Activated CD4-positive, CD25-positive, alpha-beta regulatory T cell treated with anti-CD3 and anti-CD28 coated beads, Interleukin-2, amount 50 U/mL, for 72 hours (primary cell): Measurements from ENCODE around the gene ENPP6.
"Not testable (repeated sequence)": the region's sequence is repeated elsewhere in the genome, so short reads cannot be mapped to it uniquely, and the experiment has no call there.

Experiments
- DNase-seq: peaks from one replicate; pipeline ENCODE4 v3.0.0; 2021

ENPP6 gene

DNA sequence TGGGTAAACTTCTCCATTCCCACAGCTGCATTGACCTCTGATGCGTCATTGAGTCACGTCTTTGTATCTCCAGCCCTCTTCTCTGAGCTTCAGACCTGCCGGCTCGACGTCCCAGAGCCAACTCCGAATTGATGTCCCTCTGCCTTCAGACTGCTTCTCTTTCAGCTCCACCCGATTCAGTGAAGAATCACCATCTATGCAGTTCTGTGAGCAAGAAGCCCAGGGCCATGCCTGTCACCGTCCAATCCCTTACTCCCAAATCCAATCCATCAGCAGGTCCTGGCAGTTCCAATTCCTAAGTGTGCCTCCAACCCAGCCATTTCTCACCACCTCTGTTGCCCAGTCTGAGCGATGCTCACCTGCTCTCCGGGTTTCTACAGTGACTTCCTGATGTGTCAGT lies 70.7 kb downstream of the ENPP6 start:
- no peak for DNase-seq

DNA sequence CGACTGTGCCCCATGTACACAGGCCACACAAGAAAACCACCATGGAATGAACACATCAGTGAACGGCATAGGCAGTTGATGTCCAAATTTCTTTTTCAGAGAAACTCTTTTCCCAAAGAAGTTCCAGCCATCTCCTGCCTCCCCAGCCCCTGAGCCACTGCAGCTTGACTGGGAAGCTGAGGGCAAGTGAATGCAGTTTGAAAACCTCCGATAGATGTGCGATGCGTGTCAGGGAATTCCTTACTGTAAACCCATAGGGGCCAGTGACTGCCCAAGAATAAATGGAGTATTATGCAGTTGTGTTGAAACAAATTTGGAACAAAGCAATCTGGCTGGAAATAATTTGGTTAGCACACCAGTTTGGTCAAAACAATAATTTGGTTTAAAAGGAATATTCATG lies 72.1 kb downstream of the ENPP6 start:
- no peak for DNase-seq

DNA sequence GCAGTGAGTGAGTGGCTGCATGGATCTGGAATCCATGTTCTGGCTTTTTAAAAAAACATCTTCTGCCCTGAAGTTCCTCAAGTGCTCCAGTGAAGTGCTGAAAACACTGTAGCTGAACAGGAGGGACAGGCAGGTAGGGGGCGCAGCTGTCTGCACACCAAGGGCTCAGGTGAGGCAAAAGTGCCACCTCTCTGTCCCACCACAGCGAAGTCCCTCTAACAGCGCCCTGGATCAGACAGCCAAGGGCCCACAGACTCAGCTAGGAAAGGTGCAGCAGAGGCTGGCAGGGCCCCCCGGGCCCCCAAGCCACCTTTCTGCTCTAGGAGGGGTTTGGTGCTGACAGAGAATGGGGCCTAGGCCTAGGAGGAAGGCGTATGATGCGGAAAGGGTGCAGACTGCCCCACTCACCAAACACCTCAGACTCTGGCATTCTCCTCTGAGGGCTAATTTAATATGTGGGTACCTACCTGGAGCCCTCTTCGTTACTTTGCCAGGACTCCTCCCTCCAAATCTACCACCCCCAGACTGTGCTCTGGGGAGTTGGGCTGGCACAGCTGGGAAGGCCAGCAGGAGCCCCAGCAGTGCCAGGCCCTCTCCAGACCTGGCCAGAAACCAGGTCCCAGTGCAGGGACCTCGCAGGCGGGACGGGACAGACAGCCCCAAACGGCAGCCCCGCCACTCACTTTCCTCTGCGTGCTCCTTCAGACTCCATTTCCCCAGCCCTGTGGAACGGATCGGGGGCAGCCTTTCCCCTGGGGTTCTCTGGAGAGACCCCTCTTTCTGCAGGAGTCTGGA lies 73.7 kb downstream of the ENPP6 start:
- no peak for DNase-seq

DNA sequence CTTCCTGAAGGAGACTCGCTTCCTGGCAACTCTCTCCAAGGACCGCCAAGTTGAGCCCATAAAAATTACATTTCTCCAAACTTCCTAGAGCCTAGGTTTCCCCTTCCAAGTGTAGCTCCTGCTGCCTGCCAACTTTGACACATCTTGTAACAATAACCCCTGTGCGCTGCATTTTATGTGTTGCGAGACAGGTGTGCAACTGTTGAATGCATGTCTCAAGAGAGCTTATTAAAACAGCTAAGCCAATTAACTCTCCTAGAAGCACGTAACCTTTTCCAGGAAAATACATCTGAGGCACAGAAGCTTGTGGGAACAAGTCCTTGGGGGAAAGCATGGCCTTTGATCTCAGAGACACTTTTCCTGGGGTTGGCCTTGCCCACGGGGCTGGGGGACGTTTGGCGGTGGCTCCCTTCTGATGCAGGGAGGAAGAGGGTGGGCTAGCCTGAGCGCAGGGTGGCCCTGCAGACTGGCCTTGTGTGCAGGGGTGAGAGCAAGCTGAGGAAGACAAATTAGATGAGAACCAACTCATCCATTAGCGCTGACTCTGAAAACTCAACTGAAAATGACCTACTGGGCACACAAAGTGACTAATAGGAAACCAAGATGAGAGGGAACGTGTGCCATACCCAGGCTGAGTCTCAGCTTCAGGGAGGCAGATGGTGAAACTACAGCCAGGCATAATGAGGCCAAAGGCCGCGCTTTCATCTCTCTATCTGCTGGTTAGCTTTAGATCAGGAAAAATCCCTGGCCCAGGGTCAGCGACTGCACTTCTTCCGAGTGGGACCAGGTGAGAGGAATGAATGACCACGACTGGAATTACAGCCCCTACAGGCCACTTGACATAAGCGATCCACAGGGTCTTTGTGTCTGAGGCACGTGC lies 75.3 kb downstream of the ENPP6 start:
- no peak for DNase-seq

DNA sequence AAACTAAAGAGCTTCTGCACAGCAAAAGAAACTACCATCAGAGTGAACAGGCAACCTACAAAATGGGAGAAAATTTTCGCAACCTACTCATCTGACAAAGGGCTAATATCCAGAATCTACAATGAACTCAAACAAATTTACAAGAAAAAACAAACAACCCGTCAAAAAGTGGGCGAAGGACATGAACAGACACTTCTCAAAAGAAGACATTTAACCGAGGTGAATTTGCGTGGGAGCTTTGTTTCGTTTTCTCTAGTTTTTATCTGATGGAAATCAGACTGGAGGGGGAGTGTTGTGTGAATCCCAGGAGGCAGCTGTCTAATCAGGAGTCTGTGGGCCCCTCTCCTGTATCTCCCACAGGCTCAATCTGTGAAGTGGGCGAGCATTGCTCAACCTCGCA lies 76.8 kb downstream of the ENPP6 start:
- DNase-seq = not testable (repeated sequence)

DNA sequence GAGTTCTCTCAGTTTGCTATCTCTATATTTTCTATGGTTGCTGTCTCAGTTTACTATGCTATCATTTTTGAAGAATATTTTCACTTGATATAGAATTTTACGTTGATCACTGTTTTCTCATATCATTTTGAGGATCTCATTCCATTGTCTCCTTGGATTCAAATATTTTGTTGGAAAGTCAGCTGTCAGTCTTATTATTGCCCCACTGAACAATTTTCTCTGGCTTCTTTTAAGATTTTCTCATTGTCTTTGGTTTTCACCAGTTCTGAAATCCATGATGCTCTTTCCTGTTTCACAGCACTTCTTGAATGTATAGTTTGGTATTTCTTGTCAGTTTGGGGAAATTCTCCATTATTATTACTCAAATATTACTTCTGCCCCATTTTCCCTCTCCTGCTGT lies 81.1 kb downstream of the ENPP6 start:
- DNase-seq = no peak

DNA sequence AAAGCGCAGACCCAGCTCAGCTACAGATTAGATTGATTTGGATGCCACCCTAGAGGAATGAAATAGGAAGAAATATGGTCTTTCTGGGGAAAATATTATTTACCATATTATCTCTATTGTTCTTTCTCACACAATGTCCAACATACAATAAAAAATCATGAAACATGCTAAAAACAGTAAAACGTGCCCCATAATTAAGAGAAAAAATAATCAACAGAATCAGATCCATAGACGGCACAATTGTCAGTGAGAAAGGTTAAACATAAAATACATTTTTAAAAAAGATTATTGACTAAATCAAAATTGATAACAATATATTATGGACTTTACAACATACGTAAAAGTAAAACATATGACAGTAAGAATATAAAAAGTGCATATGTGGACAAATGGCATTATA lies 90.9 kb downstream of the ENPP6 start:
- no peak for DNase-seq

DNA sequence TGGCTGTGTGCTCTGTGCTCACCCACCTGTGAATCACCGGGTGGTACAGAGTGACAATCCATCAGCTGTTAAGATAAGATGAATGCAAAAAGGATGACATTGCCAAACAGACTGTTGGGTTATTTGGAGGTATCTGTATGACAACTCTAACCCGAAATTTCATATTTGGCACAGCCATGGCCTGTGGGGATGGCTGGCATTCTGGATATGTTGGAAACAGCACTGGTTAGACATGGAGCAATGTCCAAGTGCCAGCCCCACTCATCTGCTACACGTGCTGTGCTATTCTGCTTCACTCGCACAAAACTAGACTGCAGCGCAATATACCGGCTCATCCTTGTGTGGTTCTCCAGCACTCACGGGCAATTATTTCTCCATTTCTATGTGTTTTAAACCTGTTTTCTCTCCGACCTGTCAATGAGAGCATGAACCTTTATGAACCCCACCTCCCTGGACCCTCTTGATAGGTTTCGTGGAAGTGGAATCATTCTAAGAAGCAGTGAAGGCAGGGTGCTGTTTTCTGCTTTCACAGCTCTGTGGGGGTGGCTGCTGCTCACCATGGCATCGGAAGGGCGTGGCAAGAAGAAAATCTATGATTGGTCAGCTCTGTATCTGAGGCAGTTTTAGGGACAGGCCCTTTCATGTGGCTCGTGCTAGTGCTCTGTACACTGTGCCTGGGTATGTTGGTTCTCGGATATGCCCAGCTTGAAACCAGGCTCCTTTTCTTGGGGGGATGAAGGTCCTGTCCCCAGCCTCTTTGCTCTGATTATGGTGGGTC lies 94.9 kb downstream of the ENPP6 start:
- no peak for DNase-seq

DNA sequence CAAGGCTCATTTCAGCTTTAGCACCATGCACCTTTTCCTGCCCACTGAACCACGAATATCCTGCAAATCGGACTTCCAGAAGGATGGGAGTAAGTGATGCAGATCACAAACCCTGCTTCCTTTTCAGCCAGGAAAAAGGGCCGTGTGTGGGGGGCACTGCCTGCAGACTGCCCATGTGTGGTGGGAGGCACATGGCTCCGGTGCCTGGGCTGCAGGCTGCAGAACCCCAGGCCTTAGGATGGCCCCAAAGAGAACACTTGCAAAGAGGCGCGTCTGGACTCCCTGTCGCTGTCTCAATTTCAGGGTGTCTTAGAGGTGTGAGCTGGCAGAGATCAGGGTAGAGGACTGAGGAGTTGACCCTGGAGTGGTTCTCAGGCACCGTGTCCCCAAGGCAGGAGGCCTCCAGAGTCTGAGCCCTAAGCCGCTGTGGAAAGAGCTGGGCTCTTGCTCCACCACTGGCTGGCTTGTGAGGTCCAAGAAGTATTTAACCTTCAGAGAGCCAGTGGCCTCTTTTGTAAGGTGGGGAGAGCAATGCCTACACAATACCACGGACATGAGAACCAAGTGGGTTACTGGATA lies 97.0 kb downstream of the ENPP6 start:
- DNase-seq = no peak

DNA sequence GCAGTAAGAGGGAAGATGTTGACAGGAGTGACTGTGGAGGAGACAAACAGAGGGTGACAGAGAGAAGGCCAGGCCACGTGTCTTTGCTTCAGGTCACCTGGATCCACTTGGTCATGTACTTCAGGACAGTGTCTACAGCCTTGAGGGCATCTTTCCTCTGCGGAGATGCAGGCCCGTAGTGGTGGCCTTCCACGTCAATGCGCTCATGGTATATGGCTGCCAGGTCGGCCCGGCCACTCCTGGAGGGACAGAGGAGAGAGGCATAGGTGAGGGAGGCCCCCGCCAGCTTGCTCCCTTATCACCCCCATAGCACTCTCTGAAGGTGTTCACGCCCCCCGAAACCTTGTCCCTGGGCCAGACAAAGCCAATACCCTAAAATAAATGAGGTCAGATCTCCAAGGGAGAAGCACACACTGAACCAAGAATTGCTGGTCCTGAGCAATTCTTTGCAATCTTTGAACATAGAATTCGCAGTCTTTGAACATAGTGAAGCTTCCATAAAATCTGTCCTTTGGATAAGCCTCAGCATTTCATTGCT lies 99.9 kb downstream of the ENPP6 start:
- no peak for DNase-seq

DNA sequence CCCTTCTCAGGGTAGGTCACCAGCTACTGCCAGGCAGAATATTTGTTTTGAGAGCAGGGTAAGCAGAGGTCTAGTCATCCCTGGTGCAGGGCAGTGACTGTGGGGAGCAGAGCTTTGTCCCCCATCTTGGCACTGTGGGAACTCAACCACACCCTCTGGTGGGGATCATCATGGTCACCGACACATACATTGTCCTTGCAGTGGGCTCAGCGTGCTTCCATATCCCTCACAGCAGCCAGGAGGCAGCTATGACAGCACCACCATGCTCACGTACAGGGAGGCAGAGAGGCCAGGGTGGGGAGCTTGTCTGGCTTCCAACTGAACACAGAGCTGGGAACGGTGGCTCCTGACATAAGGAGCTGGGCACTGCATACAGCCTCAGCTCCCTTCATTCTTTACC lies 102.3 kb downstream of the ENPP6 start:
- DNase-seq = no peak

DNA sequence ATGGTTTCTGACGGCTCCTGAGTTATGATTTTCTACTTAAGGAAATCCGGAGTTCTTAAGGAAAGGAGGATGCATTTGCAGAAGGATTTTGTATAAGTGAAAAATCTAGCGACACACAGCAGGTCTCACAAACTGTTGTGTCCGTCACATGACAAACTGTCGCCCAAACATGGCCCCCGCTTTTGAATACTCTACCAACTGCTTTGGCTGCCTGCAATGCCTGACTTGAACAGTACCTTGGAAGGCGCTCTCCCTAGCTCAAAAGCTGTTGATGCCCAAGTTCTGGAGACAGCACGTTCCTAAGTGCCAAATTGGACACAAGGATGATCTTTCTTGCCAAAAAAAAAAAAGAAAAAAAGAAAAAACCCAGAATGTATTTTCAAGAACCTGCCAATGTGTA lies 103.2 kb downstream of the ENPP6 start:
- DNase-seq = no peak

DNA sequence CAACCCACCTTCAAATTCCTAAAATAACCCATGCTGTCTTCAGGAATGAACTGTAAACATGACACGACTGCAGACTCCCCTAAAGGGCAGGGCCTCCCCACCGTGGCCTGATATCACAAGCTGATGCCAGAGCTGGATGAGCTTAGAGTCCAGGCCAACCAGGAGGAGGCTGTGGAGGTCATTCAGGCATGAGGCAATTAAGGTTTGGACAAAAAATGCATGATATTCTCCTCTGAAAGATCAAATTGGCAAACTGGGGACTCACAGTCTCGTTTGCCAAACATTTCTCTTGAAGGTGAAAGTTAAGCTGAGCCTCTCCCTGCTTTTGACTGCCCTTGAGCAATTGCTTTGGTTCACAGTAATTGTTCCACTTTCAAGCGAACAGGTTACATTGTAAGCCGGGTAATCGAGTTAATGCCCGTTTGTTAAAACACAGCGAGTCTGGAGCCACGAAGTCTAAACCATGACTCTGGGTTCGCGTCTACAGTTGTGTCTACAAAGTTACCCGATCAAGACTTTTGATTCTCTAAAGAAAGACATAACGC lies 105.6 kb downstream of the ENPP6 start:
- DNase-seq = no peak

DNA sequence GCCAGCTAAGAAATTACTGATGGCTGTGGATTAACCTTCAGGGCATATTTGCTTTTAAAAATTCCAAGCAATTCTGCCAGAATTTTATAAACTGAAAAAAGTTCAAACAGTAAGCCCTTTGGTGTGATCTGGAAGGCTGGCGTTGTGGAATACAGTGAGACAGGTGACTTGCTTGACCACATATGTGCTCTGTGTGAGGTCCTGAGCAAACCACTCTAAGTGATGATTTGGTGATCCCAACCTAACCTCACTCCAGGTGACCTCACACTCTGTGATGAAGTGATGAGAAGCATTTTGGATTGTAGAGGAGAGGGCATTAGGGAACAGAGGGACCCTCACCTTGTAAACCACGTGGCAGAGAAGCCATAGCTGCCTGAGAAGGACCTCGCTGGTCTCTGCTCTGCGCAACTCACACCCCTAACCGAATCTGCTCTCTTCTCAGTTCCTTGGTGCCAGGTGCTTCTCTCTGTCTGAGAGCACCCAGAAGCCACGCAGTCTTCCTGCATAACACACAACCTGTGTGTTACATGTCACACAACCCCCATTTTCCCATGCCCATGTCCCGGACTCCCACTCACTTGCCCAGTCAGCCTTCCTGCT lies 106.3 kb downstream of the ENPP6 start:
- no peak for DNase-seq

DNA sequence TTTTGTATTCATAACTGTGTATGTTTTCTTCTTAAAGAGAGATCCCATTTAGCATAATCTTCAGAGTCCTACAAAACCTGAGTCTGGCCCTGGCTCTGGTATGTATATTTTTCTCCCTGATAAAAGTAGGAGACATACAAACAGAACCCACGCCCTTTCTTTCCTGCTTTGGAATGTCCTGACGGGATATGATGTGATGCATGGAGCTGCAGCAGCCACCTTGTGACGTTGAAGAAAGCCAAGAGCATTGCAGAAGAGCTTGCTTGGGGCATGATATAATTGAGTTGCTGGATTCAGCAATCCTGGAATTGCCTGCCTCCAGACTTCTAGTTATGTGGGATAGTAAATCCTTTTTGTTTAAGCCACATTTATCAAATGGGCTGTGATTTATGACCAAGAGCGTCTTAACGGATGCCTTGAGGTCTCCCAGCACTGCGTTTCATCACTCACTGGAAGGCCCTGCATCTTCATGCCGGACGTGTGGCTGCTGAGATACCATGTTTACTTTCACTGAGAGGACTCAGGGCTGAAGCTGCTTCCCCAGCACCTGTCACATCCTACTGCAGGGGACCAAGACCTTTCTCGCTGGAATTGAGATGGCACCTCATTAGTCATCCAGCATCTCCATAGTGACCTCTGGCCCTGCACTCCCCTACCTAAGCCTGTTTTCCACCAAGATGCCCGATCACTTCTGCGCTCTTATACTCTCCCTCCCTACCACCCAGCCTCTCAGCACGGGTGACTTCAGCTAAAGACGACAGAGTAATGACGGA lies 107.0 kb downstream of the ENPP6 start:
- no peak for DNase-seq

DNA sequence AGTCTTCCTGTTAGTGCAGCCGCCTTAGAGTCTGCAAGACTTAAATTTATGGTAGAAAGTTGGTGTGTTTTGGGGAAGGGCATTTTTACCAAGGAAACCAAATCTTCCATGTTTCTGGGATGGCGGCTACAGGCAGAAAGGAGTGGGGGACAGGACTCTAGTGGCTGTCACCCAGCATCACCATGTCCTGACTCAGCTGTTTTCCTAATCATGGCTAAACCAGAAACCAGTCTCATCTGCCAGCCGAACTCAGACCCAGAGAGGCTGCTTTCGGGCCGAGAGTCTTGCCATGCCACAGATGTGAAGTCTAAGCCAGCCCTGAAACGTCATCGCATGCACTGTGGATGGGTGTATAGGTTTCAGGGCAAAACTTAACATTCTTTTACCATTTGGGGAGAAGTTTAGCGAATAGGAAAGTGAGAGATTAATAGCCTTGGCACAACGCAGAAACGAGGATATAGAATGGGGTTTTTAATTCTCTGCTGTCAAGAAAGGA lies 109.6 kb downstream of the ENPP6 start:
- DNase-seq = no peak

DNA sequence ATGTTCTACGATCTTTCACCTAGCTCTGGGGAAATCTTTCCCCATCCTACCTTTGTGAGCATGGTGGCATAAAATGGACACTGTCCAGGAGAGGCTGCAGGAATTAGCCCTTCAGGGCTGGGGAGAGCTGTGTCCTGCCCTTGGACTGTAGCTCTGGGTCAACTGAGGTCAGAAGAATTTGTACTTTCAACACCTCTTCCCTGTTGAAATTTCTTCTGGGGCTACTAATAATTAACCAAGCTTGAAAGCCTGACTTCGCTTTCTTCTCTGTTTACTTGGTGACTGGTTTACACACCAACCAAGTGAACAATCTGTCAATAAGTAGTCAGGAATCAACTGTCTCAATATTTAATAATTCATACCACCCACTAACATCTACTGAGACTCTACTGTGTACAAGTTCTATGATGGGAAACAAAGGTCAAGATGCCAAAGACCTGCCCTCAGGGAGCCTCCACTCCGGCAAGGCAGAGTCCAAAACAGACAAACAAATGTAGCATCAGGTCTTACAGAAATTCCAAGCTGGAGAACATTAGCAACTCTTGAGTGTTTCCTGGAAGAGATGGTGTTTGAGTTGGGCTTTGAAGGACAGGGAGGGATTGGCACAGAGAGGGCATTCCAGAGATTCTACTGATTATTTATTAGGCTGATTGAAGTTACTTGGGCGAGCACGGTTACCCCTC lies 113.1 kb downstream of the ENPP6 start:
- no peak for DNase-seq

DNA sequence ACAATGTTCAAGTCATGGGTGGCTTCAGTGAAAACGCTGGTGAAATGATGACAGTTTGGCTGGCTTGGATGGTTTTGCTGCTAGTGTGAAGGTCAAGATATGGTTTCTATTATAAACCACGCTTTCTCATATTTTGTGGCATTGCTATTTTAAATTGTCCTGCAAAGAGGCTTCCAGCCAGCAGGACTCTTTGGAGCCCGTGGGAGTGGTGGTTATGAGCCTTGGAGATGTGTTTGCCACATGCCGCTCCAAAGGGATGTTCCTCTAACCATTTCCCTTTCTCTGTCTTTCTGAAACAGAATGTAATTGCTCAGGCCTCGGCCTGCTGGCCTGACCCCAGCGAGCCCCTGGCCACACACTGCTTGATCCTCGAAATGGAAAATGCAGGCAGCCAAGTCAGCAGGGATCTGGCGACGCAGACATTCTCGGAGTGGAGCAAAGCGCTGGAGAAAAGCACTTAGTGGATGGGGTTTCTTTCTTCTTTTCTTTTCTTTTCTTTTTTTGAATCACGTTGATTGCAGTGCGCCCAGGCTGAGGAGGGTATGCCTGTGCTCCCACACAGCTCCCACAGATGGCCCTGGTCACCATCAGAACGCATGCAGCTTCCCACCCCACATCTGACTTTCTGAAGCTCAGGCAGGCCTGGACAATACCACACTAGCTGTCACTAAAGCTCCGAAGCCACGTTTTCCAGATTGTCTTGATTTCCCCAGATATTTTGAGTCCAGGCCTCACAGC lies 114.0 kb downstream of the ENPP6 start:
- no peak for DNase-seq

DNA sequence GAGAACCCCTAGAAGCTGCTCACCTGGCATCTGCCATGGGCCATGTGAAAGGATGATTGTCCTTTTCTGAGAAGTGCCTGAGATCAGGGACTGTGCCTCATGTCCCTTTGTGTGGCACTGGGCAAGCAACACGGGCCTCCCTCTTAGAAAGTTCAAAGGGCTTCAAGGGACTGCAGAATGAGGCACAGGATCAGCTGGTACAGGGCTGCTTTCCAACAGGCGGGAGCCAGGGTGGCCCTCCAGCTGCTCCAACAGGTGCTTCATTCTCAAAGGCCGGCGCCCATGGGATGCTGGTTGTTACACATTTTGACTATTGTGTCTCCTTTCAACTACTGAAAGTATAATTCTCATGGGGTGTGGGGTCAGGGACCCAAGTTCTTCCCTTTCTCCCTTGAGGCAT lies 114.7 kb downstream of the ENPP6 start:
- no peak for DNase-seq

DNA sequence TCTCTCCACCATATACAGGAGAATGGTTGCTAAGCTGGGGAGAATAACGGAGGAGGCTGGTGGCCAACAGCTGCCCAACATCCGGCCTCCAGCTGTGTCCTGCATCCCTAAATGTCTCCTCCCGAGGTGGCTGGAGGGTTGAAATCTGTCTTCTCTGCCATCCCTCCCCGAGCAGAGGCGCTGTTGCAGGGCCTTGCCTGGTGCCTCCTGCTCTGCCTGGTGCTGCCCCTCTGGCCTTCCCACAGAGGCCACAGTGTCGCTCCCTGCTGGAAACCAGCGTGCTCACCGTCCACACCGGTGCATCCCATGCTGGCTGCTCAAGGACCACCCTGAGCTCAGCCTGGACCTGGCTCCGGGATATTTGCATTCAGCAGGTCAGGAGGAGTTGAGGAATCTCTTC lies 115.2 kb downstream of the ENPP6 start:
- no peak for DNase-seq
